Mesenchymal stem cell (in vitro differentiated cells and primary cell): ENCODE results near the gene RPS2.
A peak's percentile ranks its signal among the peaks of the same experiment; 100 is the strongest.

ENCODE experiments used
- DNase-seq: peaks from one replicate; pipeline ENCODE4 v3.0.0-alpha.2; 2013
- H2AFZ ChIP-seq: one replicate; pipeline ENCODE4 v1.6.1; 2013; ENCODE audit warnings: low read depth, mild to moderate bottlenecking, control low read depth, inconsistent platforms, low read length, moderate library complexity
- H2AK5ac ChIP-seq: 2 replicates; pipeline ENCODE4 v1.6.1; 2013; ENCODE audit warnings: low read length, moderate library complexity, mild to moderate bottlenecking, inconsistent platforms; ENCODE audit not compliant: severe bottlenecking
- H2BK120ac ChIP-seq: one replicate; pipeline ENCODE4 v1.6.1; 2013; ENCODE audit warnings: low read depth, mild to moderate bottlenecking, inconsistent platforms, low read length, moderate library complexity
- H2BK12ac ChIP-seq, 2 experiments: one replicate each; pipeline ENCODE4 v1.6.1; 2013; ENCODE audit warnings: inconsistent platforms in 2 of 2, low read length in 2 of 2, mild to moderate bottlenecking in 2 of 2, moderate library complexity in 2 of 2, control low read depth in 1 of 2
- H2BK15ac ChIP-seq: one replicate; pipeline ENCODE4 v1.6.1; 2013; ENCODE audit warnings: mild to moderate bottlenecking, low read depth, inconsistent platforms; ENCODE audit not compliant: poor library complexity, severe bottlenecking
- H2BK5ac ChIP-seq: 2 replicates; pipeline ENCODE4 v1.6.1; 2013; ENCODE audit warnings: low read depth, mild to moderate bottlenecking, low read length, control low read depth, inconsistent platforms; ENCODE audit not compliant: poor library complexity, severe bottlenecking
- H3K14ac ChIP-seq, 2 experiments: one replicate each; pipeline ENCODE4 v1.6.1; 2013; ENCODE audit warnings: inconsistent platforms in 2 of 2, low read length in 2 of 2, control low read depth in 1 of 2, mild to moderate bottlenecking in 1 of 2, moderate library complexity in 1 of 2
- H3K18ac ChIP-seq, 2 experiments: one replicate each; pipeline ENCODE4 v1.6.1; 2013; ENCODE audit warnings: inconsistent platforms in 2 of 2, low read length in 2 of 2, control low read depth in 1 of 2, low read depth in 1 of 2, mild to moderate bottlenecking in 1 of 2
- H3K23ac ChIP-seq, 2 experiments: one replicate each; pipeline ENCODE4 v1.6.1; 2013; ENCODE audit warnings: inconsistent platforms in 2 of 2, low read length in 2 of 2, mild to moderate bottlenecking in 2 of 2, moderate library complexity in 2 of 2, control low read depth in 1 of 2
- H3K27ac ChIP-seq: 2 replicates; pipeline ENCODE4 v1.5.1; 2013; ENCODE audit warnings: mild to moderate bottlenecking, moderate library complexity, low read length, control low read depth, inconsistent platforms; ENCODE audit not compliant: poor library complexity, severe bottlenecking
- H3K27me3 ChIP-seq, 2 experiments: 2 replicates each; pipeline versions ENCODE4 v1.6.1 to v1.7.0; 2013; ENCODE audit warnings: low read length in 2 of 2, mild to moderate bottlenecking in 2 of 2, moderate library complexity in 2 of 2, control low read depth in 1 of 2, inconsistent platforms in 1 of 2; ENCODE audit not compliant: control insufficient read depth in 1 of 2, insufficient read depth in 1 of 2
- H3K36me3 ChIP-seq, 2 experiments: 2 replicates each; pipeline versions ENCODE4 v1.6.1 to v1.7.0; 2013; ENCODE audit warnings: low read length in 2 of 2, control low read depth in 1 of 2, inconsistent platforms in 1 of 2, low read depth in 1 of 2, mild to moderate bottlenecking in 1 of 2; ENCODE audit not compliant: insufficient read depth in 2 of 2, control insufficient read depth in 1 of 2
- H3K4ac ChIP-seq, 2 experiments: one replicate each; pipeline ENCODE4 v1.6.1; 2013; ENCODE audit warnings: inconsistent platforms in 2 of 2, low read length in 2 of 2, mild to moderate bottlenecking in 2 of 2, moderate library complexity in 2 of 2, control low read depth in 1 of 2, low read depth in 1 of 2
- H3K4me1 ChIP-seq: 2 replicates; pipeline ENCODE4 v1.6.1; 2013; ENCODE audit warnings: low read depth, low read length, control low read depth; ENCODE audit not compliant: control insufficient read depth, insufficient read depth
- H3K4me2 ChIP-seq: 2 replicates; pipeline ENCODE4 v1.6.1; 2013; ENCODE audit warnings: low read length, mild to moderate bottlenecking, inconsistent platforms; ENCODE audit not compliant: poor library complexity, severe bottlenecking
- H3K4me3 ChIP-seq, 2 experiments: 2 replicates each; pipeline versions ENCODE4 v1.5.1 to v1.7.0; 2013; ENCODE audit warnings: low read length in 2 of 2, mild to moderate bottlenecking in 2 of 2, control low read depth in 1 of 2, low read depth in 1 of 2; ENCODE audit not compliant: insufficient read depth in 1 of 2
- H3K79me1 ChIP-seq: replicated peaks from 2 replicates; pipeline ENCODE4 v1.6.1; 2013; ENCODE audit warnings: mild to moderate bottlenecking, control low read depth, low read length, inconsistent platforms; ENCODE audit not compliant: poor library complexity, severe bottlenecking
- H3K9ac ChIP-seq: 2 replicates; pipeline ENCODE4 v1.7.0; 2013; ENCODE audit warnings: mild to moderate bottlenecking, low read length, moderate library complexity
- H3K9me3 ChIP-seq: 2 replicates; pipeline ENCODE4 v1.7.0; 2013; ENCODE audit warnings: mild to moderate bottlenecking, low read length; ENCODE audit not compliant: control insufficient read depth
- H4K8ac ChIP-seq: one replicate; pipeline ENCODE4 v1.6.1; 2013; ENCODE audit warnings: inconsistent platforms, mild to moderate bottlenecking, low read length, moderate library complexity
- H4K91ac ChIP-seq: one replicate; pipeline ENCODE4 v1.6.1; 2013; ENCODE audit warnings: mild to moderate bottlenecking, low read length, inconsistent platforms
- WGBS: methylation state at CpG from one replicate; pipeline ENCODE4 v1.1.7; 2013; ENCODE audit warnings: mixed read lengths; 5-methylcytosine and 5-hydroxymethylcytosine counted together

RPS2 gene

GRCh38 chr16:1992704-1993317 is 28.2 kb upstream of the RPS2 start:
- H4K91ac ChIP-seq: peak overlapping the region; percentile 85
- peak overlapping the region in 1 of 2 experiments; percentile 29 for H3K4ac ChIP-seq
- H2AK5ac ChIP-seq: no peak overlapping the region
- no peak overlapping the region for H2BK120ac ChIP-seq
- 51% methylated on average over 48 of the region's 50 CpGs for WGBS
- H3K27ac ChIP-seq: no peak overlapping the region
- H2BK15ac ChIP-seq: peak overlapping the region; percentile 65
- no peak overlapping the region for H2BK5ac ChIP-seq
- H3K4me1 ChIP-seq: peaks cover 41% of the 10 kb centered on the region
- H3K9ac ChIP-seq: no peak overlapping the region
- no peaks in the 10 kb centered on the region for H3K79me1 ChIP-seq
- peaks cover 23 to 26% of the 10 kb centered on the region in 2 experiments for H3K36me3 ChIP-seq
- no peaks in the 10 kb centered on the region for H3K9me3 ChIP-seq
- peak overlapping the region in 1 of 2 experiments; percentile 3 for H3K23ac ChIP-seq
- H3K14ac ChIP-seq: no peak overlapping the region
- H4K8ac ChIP-seq: peak overlapping the region; percentile 47
- H3K4me3 ChIP-seq: peak overlapping the region; percentile 5 to 33
- DNase-seq: no peak
- H2BK12ac ChIP-seq: peak overlapping the region in 1 of 2 experiments; percentile 23
- H3K18ac ChIP-seq: peak overlapping the region; percentile 62 to 65
- peaks cover 27 to 34% of the 10 kb centered on the region in 2 experiments for H3K27me3 ChIP-seq
- H3K4me2 ChIP-seq: peak overlapping the region; percentile 31
- H2AFZ ChIP-seq: peak overlapping the region; percentile 8

GRCh38 chr16:1991948-1992703 is 27.5 kb upstream of the RPS2 start:
- Histone ChIP-seq H3K4ac (peak overlapping the region in 1 of 2 experiments; percentile 29), H3K79me1 (peaks cover 1% of the 10 kb centered on the region), H3K9me3 (no peaks in the 10 kb centered on the region), H2BK15ac (peak overlapping the region; percentile 73), H3K4me2 (peak overlapping the region; percentile 72), H2BK5ac (no peak overlapping the region), H2AK5ac (no peak overlapping the region), H3K27me3 (peaks cover 27 to 34% of the 10 kb centered on the region in 2 experiments), H3K14ac (peak overlapping the region in 1 of 2 experiments; percentile 44), H4K91ac (peak overlapping the region; percentile 85), H3K27ac (no peak overlapping the region), H2BK12ac (peak overlapping the region in 1 of 2 experiments; percentile 23), H3K4me3 (peak overlapping the region; percentile 39 to 71), H3K9ac (peak overlapping the region; percentile 26), H2BK120ac (no peak overlapping the region), H3K23ac (peak overlapping the region in 1 of 2 experiments; percentile 3), H3K4me1 (peaks cover 41% of the 10 kb centered on the region), H2AFZ (peak overlapping the region; percentile 56), H3K18ac (peak overlapping the region; percentile 67 to 79), H3K36me3 (peaks cover 20 to 23% of the 10 kb centered on the region in 2 experiments), H4K8ac (peak overlapping the region; percentile 88)
- peak; percentile 87 for DNase-seq
- 6% methylated on average over 75 of the region's 96 CpGs for WGBS

- no peak overlapping the region for H3K4ac ChIP-seq
Measured at GRCh38 chr16:1991588-1991947, 26.9 kb upstream of the RPS2 start.

GRCh38 chr16:1991135-1991551 is 26.5 kb upstream of the RPS2 start:
- no peak overlapping the region for H3K9ac ChIP-seq
- no peak overlapping the region for H3K4me2 ChIP-seq
- no peak overlapping the region for H2BK15ac ChIP-seq
- H2AK5ac ChIP-seq: no peak overlapping the region
- H3K14ac ChIP-seq: no peak overlapping the region
- no peak overlapping the region for H3K27ac ChIP-seq
- H3K36me3 ChIP-seq: peaks cover 20 to 23% of the 10 kb centered on the region in 2 experiments
- peaks cover 39% of the 10 kb centered on the region for H3K4me1 ChIP-seq
- H3K27me3 ChIP-seq: peaks cover 27 to 34% of the 10 kb centered on the region in 2 experiments
- H2BK120ac ChIP-seq: no peak overlapping the region
- peak overlapping the region in 1 of 2 experiments; percentile 14 for H3K4me3 ChIP-seq
- H3K9me3 ChIP-seq: no peaks in the 10 kb centered on the region
- no peak overlapping the region for H3K23ac ChIP-seq
- no peak overlapping the region for H3K18ac ChIP-seq
- peaks cover 8% of the 10 kb centered on the region for H3K79me1 ChIP-seq
- no peak overlapping the region for H3K4ac ChIP-seq
- WGBS: 19% methylated on average over 18 of the region's 18 CpGs
- DNase-seq: no peak
- H2AFZ ChIP-seq: no peak overlapping the region
- H2BK12ac ChIP-seq: no peak overlapping the region
- H4K91ac ChIP-seq: peak overlapping the region; percentile 22
- H2BK5ac ChIP-seq: no peak overlapping the region
- H4K8ac ChIP-seq: no peak overlapping the region

More at GRCh38 chr16:1991588-1991947, 26.9 kb upstream of the RPS2 start:
- Histone ChIP-seq H2AFZ (peak overlapping the region; percentile 56), H3K27ac (no peak overlapping the region), H3K14ac (peak overlapping the region in 1 of 2 experiments; percentile 44), H2AK5ac (no peak overlapping the region), H2BK120ac (no peak overlapping the region), H3K9me3 (no peaks in the 10 kb centered on the region), H4K8ac (peak overlapping the region; percentile 88), H3K79me1 (peaks cover 5% of the 10 kb centered on the region), H3K18ac (peak overlapping the region; percentile 67 to 79), H3K4me2 (peak overlapping the region; percentile 72), H3K36me3 (peaks cover 20 to 23% of the 10 kb centered on the region in 2 experiments), H3K23ac (no peak overlapping the region), H2BK15ac (no peak overlapping the region), H2BK12ac (no peak overlapping the region), H3K4me1 (peaks cover 40% of the 10 kb centered on the region), H4K91ac (peak overlapping the region; percentile 75), H2BK5ac (no peak overlapping the region), H3K4me3 (peak overlapping the region; percentile 39 to 71), H3K9ac (peak overlapping the region; percentile 26), H3K27me3 (peaks cover 27 to 34% of the 10 kb centered on the region in 2 experiments)
- no peak for DNase-seq
- 30% methylated on average over 22 of the region's 22 CpGs for WGBS
